GM21447 (cell line): Measurements from ENCODE around the gene PRSS48.
"Not testable (repeated sequence)": the region's sequence is repeated elsewhere in the genome, so short reads cannot be mapped to it uniquely, and the experiment has no call there.

Source experiments
- ATAC-seq: cut with Tn5 transposase; IDR thresholded peaks from one replicate; pipeline ENCODE4 v1.9.1; 2021; ENCODE audit not compliant: unreplicated experiment

The PRSS48 gene, protein sequence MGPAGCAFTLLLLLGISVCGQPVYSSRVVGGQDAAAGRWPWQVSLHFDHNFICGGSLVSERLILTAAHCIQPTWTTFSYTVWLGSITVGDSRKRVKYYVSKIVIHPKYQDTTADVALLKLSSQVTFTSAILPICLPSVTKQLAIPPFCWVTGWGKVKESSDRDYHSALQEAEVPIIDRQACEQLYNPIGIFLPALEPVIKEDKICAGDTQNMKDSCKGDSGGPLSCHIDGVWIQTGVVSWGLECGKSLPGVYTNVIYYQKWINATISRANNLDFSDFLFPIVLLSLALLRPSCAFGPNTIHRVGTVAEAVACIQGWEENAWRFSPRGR

GRCh38 chr4:151276787-151277562, at the start of gene PRSS48:
TSS of gene PRSS48 (plus strand) at chr4:151277161. CDS start at chr4:151277173, 12 bp downstream.
- ATAC-seq = no peak

GRCh38 chr4:151227172-151227571, 49.8 kb upstream of the PRSS48 start:
- no peak for ATAC-seq

DNA sequence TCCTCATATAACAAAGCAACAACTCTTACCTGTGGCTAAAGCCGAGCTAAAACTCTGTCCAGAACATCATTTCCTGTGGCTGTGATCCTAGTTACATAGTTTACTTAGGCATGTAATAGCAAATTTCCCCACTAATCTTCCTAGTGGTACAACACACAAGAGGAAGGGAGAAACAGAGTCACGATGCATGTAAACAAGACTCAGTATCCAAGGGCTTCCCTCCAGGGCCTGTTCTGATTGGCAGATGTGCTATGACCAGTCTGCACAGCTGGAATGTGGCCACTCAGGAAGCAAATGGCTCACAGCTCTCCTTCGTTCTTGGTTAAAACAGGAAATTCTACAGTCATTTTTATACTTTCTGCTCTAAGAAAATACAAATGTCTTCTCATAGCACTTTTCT, 49.2 kb upstream of the PRSS48 start:
- no peak for ATAC-seq

DNA sequence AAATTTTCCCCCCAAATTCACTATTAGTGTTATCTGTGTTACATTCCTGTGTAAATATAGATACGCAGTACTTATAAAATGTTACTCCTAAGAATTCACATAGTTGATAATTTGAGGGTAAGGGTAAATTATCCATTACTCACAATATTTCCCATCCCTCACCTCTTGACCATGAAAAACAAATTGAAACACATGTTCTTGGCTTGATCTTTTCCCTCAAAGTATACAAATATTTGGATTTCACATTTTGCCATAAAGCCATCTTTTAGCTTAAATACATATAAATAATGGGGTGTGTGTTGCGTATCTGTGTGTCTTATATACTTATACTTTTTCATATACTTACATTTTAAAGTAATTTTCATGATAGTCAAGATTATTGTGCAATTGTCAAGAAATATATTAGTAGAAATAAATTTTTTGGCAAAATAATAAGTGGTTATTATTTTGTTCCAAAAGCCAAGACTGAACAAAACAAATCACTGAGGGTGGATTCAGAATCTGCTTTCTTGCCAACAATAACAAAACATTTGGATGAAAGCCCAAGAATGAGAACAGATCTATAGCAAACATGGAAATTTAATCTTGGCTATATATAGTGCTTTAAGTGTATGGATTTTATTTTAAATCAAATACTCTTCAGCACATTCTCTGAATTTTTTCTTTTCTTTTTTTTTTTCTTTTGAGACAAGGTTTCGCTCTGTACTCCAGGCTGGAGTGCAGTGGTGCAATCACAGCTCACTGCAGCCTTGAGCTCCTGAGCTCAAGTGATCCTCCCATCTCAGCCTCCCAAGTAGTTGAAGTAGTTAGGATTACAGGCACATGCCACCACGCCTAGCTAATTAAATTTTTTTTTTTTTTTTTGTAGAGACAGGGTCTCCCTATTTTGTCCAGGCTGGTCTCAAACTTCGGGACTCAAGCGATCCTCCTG, 48.5 kb upstream of the PRSS48 start:
- no peak for ATAC-seq

- ATAC-seq = no peak
Observed at GRCh38 chr4:151231915-151232595, 44.9 kb upstream of the PRSS48 start.

DNA sequence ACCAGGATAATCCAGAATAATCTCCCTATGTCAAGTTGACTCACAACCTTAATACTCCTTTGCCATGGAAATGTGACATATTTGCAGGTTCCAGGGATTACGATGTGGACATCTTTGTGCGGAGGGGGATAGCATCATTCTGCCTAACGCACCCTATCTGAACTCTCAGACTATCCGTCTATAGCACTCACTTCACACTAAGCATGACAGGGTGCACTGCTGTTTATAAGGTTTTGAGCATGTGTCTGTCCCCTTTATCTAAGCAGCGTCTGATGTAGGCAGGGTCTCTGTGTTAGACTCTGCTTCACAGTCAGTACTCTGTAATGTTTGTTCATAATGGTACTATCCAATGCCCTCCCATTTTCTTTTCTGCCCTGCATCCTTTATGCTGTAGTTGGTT, 43.4 kb upstream of the PRSS48 start:
- no peak for ATAC-seq

DNA sequence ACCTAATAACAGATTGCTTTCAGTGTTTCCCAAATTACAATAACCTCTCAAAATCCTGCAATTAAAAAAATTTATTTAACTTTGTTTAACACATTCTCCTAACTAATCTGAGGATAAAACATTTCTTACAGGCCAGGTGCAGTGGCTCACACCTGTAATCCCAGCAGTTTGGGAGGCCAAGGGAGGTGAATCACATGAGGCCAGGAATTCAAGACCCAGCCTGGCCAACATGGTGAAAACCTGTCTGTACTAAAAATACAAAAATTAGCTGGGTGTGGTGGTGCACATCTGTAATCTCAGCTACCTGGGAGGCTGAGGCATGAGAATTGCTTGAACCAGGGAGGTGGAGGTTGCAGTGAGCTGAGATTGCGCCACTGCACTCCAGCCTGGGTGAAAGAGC, 41.6 kb upstream of the PRSS48 start:
- not testable (repeated sequence) for ATAC-seq

DNA sequence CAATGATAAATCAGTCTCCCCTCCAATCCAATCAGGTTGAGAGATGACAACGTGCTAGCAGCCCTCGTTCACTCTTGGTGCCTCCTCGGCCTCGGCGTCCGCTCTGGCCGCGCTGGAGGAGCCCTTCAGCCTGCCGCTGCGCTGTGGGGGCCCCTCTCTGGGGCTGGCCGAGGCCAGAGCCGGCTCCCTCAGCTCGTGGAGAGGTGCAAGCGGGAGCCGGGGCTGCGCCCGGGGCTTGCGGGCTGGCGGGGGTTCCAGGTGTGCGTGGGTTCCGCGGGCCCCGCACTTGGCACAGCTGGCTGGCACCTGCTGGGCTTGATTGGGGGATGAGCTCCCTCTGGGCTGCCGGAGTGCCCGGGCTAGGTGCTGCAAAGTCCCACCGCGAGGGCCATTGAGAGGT, 40.9 kb upstream of the PRSS48 start:
- ATAC-seq = no peak

DNA sequence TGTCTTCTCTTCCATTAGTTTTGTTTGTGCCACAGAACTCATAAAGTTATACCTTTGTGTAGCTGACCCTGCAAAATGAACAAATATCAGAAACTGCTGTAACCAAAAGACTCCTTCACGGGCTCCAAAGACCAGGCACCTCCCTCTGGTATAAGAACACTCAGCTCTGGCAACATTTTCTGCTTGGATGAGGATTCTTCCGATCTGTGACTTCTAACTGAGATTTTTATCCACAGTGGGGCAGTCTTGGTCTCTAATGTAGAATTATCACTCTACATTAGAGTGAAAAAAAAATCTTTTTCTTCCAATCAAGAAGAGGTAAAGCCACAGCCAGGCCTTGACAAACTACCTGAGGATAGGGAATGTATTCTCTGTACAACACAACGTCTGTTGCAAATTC, 38.5 kb upstream of the PRSS48 start:
- no peak for ATAC-seq

DNA sequence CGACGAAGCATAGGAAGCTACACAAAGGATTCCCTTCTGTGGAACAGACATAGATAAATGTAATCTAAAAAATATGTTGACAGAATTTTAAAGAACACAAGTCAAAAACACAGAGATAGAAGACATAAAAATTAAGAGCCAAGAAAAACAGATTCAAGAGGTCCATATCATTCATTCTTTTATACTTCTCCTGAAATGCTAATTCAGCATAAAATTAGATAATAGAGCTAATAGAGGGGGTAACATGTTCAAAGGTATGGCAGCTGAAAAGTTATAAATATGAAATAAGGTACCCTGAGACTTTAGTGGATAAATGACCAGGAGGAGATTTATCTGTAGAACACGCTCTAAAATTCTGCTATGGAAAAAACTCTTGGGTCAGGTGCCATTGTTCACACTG, 37.4 kb upstream of the PRSS48 start:
- ATAC-seq = no peak

DNA sequence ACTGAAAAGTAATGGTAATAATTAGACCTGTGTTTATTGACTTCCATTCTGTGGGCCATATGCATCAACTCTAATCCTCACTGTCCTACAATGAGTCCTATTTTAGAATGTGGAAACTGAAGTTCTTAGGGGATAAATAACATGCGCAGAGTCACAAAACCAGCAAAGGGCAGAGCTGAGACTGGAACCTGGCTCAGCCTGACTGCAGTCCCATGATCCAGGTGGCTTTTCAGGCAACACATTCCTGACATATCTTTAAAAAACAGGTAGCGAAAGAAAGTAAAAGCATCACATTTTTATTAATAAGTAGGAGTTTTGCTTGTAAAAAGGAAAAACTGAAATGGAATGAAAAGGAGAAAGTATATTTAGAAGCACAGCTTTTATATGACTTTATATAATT, 34.7 kb upstream of the PRSS48 start:
- ATAC-seq = no peak

- no peak for ATAC-seq
Observed at GRCh38 chr4:151246742-151247141, 30.2 kb upstream of the PRSS48 start.

GRCh38 chr4:151247395-151247794, 29.6 kb upstream of the PRSS48 start:
- ATAC-seq = no peak

DNA sequence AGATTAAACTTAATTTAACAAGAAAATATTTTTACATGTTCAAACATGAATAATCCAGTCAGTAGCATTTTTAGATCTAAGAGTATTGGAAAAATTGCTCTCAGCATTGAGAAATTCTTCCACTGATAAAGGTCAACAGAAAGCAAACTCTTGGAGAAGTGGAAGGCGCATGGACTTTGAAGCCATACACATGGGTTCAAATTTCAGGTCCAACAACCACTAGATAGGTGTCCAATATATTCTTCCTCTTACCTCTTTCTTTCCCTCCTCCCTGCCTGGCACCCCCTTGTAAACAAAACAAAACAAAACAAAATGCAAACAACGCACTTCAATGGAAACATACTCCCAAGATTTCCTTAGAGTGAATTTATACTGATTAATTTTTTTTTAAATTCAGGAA, 28.4 kb upstream of the PRSS48 start:
- no peak for ATAC-seq

DNA sequence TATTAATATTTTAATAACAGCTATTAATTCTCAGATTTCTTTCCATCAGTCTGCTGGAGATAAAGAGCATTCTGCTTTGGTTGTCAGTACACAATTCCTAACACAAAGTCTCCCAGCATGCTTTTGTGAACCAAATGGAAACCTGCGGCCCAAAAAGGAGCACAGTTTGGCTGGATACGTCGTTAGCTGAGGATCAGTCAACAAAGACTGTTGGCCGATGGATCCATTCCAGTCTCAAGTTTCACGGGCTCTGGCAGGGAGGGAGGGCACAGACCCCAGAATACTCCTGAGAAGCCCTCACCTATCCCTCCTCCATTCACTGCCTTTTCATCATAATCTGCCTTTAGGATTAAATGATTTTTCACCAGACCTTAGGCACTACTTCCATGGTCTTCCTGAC, 26.3 kb upstream of the PRSS48 start:
- ATAC-seq = no peak

DNA sequence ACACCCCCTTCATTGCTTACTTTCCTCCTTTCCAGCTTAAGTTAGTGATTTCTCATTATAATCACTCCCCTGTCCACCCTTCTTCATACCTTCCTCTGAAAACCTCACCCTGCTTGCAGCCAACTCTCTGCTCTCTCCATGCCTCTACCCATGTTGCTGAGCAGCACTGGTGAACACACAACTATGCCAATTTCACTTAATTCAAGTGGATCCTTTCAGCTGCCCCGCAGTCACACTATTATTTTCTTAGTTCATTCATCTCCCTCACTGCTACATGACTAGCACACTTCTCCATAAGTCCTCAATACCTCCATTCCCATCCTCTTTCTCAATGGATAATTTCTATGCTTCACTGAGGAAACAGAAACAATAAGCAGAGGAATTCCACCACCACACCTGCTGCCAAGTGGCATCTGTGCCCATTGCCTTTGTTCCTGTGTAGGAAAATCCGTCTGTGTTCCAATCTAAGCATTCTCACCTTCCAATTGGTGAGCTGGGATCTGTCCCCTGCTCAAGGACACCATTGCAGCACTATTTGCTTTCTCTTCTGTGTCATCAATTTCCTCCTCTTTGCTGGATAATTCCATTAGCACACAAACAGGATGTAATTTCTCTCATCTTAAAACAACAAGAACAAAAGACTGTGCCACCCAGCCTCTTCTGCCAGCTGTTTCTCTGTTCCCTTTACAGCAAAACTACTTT, 25.2 kb upstream of the PRSS48 start:
- no peak for ATAC-seq

GRCh38 chr4:151255226-151255625, 21.7 kb upstream of the PRSS48 start:
- not testable (repeated sequence) for ATAC-seq

DNA sequence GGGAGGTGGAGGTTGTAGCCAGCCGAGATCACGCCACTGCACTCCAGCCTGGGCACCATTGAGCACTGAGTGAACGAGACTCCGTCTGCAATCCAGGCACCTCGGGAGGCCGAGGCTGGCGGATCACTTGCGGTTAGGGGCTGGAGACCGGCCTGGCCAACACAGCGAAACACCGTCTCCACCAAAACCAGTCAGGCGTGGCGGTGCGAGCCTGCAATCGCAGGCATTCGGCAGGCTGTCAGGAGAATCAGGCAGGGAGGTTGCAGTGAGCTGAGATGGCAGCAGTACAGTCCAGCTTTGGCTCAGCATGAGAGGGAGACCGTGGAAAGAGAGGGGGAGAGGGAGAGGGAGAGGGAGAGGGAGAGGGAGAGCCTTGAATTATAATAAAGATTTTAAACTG, 21.3 kb upstream of the PRSS48 start:
- ATAC-seq = not testable (repeated sequence)

- no peak for ATAC-seq
Observed at GRCh38 chr4:151256134-151256533, 20.8 kb upstream of the PRSS48 start.

DNA sequence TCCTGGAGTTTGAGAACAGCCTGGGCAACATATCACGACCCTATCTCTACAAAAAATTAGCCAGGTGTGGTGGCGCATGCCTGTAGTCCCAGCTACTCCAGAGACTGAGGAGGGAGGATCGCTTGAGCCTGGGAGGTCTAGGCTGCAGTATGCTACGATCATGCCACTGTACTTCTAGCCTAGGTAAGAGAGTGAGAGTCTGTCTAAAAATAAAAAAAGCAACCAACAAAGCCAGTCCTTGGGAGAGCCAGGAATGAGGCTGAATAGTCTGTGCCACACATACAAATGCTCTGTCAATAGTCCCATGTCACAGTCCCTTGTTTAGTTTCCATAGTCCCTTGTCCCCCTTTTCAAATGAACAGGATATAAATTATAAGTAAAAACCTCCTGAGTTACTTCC, 19.3 kb upstream of the PRSS48 start:
- no peak for ATAC-seq
